GM12801 (cell line): ENCODE data around the gene MTF2.

Source experiments
- CTCF ChIP-seq: IDR thresholded peaks from one replicate; pipeline ENCODE4 v1.5.1; 2011; ENCODE audit warnings: control low read depth; ENCODE audit not compliant: insufficient read length; ENCODE audit errors: extremely low read depth

MTF2 gene

GRCh38 chr1:93142161-93142560 is 63.1 kb downstream of the MTF2 start:
- TF ChIP-seq CTCF = no peak

- TF ChIP-seq CTCF = no peak
Observed at GRCh38 chr1:93143136-93143535, 64.1 kb downstream of the MTF2 start.

- no peak for TF ChIP-seq CTCF
Observed at GRCh38 chr1:93143769-93144168, 64.7 kb downstream of the MTF2 start.

GRCh38 chr1:93148001-93148400 is 68.9 kb downstream of the MTF2 start:
- no peak for TF ChIP-seq CTCF

- no peak for TF ChIP-seq CTCF
Observed at GRCh38 chr1:93150729-93151128, 71.6 kb downstream of the MTF2 start.

- TF ChIP-seq CTCF = no peak
Observed at GRCh38 chr1:93151474-93151873, 72.4 kb downstream of the MTF2 start.

- TF ChIP-seq CTCF = no peak
Observed at GRCh38 chr1:93152835-93153234, 73.8 kb downstream of the MTF2 start.

- TF ChIP-seq CTCF = no peak
Observed at GRCh38 chr1:93154898-93155297, 75.8 kb downstream of the MTF2 start.
